AG10803 (cell line): ENCODE measurements around the gene CACNA1I.

Experiments used
- DNase-seq: peaks from one replicate; pipeline ENCODE4 v3.0.0; 2010; ENCODE audit warnings: low read depth
- H3K4me3 ChIP-seq: 2 replicates; pipeline ENCODE4 v1.5.1; 2011; ENCODE audit warnings: mild to moderate bottlenecking, low read length, control low read depth
- TF ChIP-seq, protein P1 (sequence below): conservative IDR thresholded peaks from 2 replicates; pipeline ENCODE4 v1.5.1; 2011; ENCODE audit warnings: mild to moderate bottlenecking, low read length, control low read depth, inconsistent platforms

Gene CACNA1I

DNA sequence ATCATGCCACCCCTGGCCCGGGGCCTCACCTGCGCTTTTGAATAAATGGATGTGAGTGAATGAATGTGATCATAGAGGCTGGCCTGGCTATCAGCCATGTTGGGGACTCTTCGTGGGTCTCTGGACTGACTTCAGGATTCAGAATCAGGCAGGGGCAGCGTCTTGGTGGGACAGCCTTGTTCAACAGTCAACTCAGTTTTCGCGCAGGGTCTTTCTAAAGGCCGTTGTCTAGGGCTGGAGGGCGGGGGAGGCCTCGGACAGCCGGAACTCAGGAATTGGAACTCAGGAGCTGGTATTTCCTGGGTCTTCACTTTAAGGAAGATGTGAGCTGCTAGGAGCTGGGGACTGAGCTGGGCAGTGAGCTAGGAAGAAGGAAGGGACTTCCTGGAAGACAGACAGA lies 146.0 kb downstream of the CACNA1I start:
- H3K4me3 ChIP-seq = no peak overlapping the region
- TF ChIP-seq, protein P1, sequence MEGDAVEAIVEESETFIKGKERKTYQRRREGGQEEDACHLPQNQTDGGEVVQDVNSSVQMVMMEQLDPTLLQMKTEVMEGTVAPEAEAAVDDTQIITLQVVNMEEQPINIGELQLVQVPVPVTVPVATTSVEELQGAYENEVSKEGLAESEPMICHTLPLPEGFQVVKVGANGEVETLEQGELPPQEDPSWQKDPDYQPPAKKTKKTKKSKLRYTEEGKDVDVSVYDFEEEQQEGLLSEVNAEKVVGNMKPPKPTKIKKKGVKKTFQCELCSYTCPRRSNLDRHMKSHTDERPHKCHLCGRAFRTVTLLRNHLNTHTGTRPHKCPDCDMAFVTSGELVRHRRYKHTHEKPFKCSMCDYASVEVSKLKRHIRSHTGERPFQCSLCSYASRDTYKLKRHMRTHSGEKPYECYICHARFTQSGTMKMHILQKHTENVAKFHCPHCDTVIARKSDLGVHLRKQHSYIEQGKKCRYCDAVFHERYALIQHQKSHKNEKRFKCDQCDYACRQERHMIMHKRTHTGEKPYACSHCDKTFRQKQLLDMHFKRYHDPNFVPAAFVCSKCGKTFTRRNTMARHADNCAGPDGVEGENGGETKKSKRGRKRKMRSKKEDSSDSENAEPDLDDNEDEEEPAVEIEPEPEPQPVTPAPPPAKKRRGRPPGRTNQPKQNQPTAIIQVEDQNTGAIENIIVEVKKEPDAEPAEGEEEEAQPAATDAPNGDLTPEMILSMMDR = no peak
- no peak for DNase-seq

DNA sequence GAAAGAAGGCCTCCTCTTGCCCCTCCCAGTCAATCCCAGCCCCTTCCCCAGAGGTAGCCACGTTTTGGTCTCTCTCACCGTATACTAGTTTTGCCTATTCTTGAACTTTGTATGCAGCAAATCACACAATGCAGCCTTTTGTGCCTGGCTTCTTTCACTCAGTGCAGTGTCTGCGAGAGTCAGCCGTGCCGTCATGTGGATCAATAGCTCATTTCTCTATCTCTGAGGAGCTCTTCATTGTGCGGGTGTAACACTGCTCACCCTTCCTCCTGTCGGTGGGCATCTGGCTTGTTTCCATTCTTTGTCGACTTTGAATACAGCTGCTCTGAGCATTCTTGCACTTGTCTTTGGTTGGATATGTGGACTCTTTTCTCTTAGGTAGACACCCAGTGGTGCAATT lies 146.5 kb downstream of the CACNA1I start:
- no peak for DNase-seq
- TF ChIP-seq, protein P1 = no peak
- H3K4me3 ChIP-seq = no peak overlapping the region

DNA sequence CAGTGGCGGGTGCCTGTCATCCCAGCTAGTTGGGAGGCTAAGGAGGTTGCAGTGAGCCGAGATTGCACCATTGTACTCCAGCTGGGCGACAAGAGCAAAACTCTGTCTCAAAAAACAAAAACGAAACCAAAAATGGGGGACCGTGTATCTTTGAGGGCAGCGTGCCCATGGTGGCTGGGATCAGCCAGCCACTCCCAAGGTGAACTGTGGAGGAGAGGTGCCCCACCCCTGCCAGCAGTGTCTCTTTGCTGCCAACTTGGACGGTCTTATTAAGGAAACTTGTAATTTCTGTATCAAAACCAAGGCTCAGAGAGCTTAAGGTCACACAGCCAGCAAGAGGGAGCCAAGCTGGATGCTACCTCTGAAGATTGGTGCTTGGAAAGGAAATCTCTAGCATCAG lies 147.7 kb downstream of the CACNA1I start:
- DNase-seq = no peak
- TF ChIP-seq, protein P1 = no peak
- H3K4me3 ChIP-seq = no peak overlapping the region

DNA sequence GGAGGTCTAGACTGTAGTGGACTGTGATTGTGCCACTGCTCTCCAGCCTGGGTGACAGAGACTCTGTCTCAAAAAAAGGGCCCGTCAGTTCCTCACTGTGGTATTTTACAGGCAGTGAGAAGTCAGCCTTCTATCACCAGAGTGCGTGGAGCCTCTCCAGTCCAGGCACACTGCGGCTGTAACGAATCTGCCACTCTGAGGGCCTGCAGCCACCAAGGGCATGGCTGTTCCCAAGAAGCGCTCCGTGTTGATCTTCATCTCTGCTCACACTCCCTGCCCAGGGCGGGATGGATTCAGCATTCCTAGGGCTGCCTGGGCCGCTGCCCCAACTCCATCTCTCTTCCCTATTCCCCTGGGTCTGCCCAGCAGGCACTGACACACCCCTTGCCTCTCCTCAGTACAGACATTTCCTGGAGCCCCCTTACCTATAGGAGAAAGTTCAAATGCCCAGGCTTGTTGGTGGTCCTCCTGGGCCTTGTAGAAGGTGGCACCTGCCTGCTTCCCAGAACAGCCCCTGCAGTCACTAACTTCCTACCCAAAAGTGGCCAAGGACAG lies 148.4 kb downstream of the CACNA1I start:
- no peak for DNase-seq
- H3K4me3 ChIP-seq = no peak overlapping the region
- TF ChIP-seq, protein P1 = no peak

DNA sequence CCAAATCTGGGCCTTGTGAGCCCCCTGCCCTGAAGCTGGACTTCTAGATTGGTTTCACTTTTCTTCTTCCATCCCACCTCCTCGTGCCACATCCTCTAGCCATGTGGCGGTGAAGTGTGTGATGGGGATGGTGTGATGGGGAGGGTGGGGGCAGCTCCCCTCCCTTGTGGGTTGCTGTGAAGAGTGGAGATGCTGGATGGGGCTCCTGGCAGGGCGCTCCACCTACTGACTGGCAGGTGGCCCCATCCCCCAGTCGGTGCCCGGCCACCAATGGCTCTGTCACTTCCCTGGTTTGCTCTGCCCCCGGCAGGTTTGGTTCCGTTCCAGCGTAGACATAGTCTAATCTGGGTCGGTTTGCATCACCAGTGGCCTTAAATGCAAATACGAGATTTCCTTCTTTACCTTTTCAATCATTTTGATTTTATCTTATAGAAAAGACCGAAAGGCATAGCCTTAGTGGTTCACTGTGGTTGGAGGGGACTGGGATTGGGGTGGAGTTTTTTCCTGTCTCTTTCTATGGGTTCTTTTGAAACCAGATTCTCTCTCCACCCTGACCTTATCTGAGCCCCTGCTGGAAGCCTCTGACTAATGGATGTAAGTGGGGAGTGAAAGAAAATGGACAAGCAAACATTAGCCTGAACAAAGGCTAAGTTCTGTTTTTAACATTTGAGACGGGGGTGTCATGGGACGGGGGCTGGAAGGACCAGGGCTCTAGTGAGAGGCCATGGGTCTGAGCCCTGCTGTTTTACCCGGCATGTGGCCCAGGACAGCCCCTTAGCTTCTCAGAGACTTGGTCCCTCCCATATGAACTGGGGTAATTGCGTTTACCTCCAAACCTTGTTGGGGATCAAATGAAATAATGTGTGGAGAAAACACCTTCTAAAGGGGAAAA lies 149.3 kb downstream of the CACNA1I start:
- TF ChIP-seq, protein P1 = no peak

DNA sequence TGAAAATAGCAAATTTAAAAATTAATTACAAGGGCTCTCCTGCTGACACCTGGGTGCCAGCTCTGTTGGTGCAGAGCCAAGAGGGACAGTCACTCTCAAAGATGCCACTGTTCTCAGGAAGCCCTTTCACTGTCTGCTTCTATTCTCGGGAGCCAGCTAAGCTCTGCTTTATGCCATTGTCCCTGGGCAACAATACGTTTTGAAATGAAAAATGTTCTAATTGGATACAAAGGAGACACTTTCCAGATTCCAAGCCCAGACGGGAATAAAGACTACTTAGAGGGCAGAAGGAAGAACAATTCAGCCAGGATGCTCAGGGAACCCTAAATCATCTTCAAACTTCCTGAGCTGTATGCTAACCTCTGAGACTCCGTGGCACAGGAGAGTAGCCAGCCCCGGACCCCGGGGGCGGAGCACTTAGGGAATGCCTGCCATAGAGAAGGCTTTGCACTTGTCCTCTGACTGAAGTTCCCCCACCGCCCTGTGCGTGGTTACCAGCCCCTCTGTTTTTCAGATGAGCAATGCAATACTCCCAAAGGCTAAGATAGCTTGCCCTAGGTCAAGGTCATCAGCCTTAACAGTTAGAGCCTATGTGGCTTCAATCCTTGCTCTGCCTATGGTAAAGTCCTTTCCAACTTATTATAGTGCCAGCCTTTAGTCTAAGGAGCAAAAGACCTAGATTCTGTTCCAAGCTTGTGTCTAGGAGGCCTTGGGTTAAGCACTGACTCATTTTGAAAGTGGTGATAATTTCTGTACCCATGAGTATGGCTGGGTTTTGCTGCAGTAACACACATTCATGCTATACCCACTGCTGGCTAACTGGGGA lies 150.9 kb downstream of the CACNA1I start:
- DNase-seq = no peak
- TF ChIP-seq, protein P1 = no peak
- H3K4me3 ChIP-seq = no peak overlapping the region

More for the DNA sequence above, 149.3 kb downstream of the CACNA1I start:
- no peak overlapping the region for H3K4me3 ChIP-seq
- DNase-seq = no peak
